ENCODE measurements around the gene ARL6IP4.

The ARL6IP4 gene

DNA sequence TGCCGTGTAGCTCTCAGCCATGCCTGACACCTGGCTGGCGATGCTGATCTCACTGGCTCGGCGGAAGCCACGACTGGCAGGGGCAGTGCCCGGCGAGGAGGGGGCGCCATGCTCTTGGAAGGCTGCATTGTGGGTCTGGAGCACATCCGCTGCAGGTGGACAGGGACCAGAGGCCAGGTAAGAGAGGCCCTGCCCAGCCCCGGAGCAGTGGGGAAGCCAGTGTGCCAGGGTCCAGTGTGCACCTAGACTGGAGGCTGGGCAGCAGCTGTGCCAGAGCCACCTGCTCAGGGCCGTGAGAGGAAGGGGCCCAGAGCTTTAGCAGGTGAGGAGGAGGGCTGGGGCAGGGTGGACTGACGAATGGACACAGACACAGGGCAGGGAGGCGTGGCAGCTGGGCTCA, 10.1 kb downstream of the ARL6IP4 start:
- Histone ChIP-seq H3K4me1 (ENCODE audit: control insufficient read depth, insufficient read depth, low read length) (no peaks in the 10 kb centered on the region), H3K27ac (ENCODE audit: extremely low read depth, low read depth, low read length) (no peak overlapping the region), H3K4me3 (ENCODE audit: low read depth, low read length) (no peak overlapping the region), H3K36me3 (ENCODE audit: control insufficient read depth in 2 of 2, insufficient read depth in 1 of 2, low read length in 2 of 2) (peaks cover 0 to 7% of the 10 kb centered on the region in 2 experiments; a peak in 1 of 3 replicates), H3K9me3 (ENCODE audit: control insufficient read depth, insufficient read depth, low read depth, low read length) (no peaks in the 10 kb centered on the region)
- TF ChIP-seq HIC1 (tag by site-specific recombination; IDR thresholded peaks at IDR 0.05): 0 out of 2 replicates have a peak, but pooled peaks have one; percentile 12
- no peak for TF ChIP-seq ZNF596 (tag by site-specific recombination; IDR thresholded peaks at IDR 0.05)
- no peak for TF ChIP-seq ZNF112 (tag by site-specific recombination; IDR thresholded peaks at IDR 0.05)
- POLR2A ChIA-PET: no interaction called here
- CTCF ChIA-PET: no interaction called here

DNA sequence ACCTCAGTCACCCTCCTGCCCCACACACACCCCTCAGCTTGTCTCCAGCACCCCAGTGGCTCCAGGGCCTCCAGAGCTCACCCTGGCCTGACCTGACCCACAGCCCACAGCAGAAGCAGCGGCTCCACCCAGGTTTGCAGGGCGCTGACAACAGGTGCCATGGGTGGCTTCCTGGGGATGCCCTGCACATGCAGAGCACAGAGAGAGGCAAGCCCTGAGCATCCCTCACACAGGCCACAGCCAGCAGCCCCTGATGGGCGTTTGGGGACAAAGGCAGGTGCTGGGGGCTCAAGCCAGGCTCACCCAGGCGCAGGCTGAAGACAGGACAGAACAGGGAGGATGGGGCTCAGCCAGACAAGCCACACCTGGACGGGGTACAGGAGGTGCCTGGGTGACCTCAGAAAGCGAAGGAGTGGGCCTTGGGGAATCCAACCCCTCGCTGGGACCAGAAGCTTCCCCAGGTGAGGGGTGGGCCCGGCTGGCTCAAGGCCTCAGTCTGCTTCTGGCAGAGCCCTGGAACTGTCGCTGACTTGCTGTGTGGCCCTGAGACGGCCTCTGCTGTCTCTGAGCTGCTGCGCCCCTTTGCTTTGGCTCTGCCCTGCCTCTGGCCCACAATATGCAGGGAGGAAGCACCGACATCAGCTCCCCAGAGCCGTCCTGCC, 10.6 kb downstream of the ARL6IP4 start:
- ChIA-PET POLR2A (no interaction called here), CTCF (no interaction called here)
- peaks cover 0 to 7% of the 10 kb centered on the region in 2 experiments; a peak in 1 of 3 replicates for H3K36me3 ChIP-seq (ENCODE audit: control insufficient read depth in 2 of 2, insufficient read depth in 1 of 2, low read length in 2 of 2)
- H3K9me3 ChIP-seq (ENCODE audit: control insufficient read depth, insufficient read depth, low read depth, low read length): no peaks in the 10 kb centered on the region
- H3K27ac ChIP-seq (ENCODE audit: extremely low read depth, low read depth, low read length): no peak overlapping the region
- TF ChIP-seq SCRT2 (tag by site-specific recombination; IDR thresholded peaks at IDR 0.05): peak; percentile 79
- TF ChIP-seq ZFP41 (tag by site-specific recombination; IDR thresholded peaks at IDR 0.05; ENCODE audit: borderline replicate concordance): no peak
- no peak for TF ChIP-seq ZNF555 (tag by site-specific recombination; conservative IDR thresholded peaks at IDR 0.05)
- TF ChIP-seq, protein P1, sequence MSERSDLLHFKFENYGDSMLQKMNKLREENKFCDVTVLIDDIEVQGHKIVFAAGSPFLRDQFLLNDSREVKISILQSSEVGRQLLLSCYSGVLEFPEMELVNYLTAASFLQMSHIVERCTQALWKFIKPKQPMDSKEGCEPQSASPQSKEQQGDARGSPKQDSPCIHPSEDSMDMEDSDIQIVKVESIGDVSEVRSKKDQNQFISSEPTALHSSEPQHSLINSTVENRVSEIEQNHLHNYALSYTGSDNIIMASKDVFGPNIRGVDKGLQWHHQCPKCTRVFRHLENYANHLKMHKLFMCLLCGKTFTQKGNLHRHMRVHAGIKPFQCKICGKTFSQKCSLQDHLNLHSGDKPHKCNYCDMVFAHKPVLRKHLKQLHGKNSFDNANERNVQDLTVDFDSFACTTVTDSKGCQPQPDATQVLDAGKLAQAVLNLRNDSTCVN (tag by site-specific recombination; optimal IDR thresholded peaks at IDR 0.05): no peak
- TF ChIP-seq, protein P2, sequence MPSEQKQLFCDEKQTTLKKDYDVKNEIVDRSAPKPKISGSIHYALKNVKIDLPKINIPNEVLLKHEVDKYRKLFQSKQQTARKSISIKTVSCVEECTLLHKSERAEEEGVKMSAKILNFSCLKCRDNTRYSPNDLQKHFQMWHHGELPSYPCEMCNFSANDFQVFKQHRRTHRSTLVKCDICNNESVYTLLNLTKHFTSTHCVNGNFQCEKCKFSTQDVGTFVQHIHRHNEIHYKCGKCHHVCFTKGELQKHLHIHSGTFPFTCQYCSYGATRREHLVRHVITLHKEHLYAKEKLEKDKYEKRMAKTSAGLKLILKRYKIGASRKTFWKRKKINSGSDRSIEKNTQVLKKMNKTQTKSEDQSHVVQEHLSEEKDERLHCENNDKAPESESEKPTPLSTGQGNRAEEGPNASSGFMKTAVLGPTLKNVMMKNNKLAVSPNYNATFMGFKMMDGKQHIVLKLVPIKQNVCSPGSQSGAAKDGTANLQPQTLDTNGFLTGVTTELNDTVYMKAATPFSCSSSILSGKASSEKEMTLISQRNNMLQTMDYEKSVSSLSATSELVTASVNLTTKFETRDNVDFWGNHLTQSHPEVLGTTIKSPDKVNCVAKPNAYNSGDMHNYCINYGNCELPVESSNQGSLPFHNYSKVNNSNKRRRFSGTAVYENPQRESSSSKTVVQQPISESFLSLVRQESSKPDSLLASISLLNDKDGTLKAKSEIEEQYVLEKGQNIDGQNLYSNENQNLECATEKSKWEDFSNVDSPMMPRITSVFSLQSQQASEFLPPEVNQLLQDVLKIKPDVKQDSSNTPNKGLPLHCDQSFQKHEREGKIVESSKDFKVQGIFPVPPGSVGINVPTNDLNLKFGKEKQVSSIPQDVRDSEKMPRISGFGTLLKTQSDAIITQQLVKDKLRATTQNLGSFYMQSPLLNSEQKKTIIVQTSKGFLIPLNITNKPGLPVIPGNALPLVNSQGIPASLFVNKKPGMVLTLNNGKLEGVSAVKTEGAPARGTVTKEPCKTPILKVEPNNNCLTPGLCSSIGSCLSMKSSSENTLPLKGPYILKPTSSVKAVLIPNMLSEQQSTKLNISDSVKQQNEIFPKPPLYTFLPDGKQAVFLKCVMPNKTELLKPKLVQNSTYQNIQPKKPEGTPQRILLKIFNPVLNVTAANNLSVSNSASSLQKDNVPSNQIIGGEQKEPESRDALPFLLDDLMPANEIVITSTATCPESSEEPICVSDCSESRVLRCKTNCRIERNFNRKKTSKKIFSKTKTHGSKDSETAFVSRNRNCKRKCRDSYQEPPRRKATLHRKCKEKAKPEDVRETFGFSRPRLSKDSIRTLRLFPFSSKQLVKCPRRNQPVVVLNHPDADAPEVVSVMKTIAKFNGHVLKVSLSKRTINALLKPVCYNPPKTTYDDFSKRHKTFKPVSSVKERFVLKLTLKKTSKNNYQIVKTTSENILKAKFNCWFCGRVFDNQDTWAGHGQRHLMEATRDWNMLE (tag by site-specific recombination; conservative IDR thresholded peaks at IDR 0.05; ENCODE audit: low read depth): no peak
- H3K4me3 ChIP-seq (ENCODE audit: low read depth, low read length): no peak overlapping the region
- H3K4me1 ChIP-seq (ENCODE audit: control insufficient read depth, insufficient read depth, low read length): no peaks in the 10 kb centered on the region

DNA sequence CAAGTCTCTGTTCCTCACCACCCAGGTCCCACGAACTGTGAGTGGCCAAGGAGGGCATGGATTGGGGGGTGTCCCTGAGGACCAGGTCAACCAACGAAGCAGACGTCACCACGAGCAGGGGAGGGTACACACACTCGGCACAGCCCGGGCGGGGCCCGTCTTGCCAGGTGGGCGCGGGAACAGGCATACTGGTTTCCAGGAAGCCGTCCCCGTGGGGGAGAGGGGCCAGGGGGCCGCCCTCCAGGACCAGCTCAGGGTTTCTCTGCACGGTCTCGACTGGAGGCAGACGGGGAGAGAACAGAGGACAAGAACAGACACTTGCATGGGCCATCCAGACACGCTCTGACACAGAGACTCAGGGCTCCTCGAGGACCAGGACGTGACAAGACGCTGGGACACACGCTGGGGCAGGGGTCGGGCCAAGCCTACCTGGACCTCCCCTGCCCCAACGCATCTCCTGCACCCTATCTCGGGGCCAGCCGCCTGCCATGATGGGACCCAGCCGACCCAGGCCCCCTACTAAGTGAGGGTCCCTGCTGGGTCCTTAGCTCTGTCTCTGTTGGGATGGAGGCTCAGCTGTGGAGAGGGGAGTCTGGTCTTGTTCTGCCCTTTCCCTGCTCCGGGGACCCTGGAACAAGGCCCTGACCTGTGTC, 11.3 kb downstream of the ARL6IP4 start:
- ChIA-PET POLR2A (no interaction called here), CTCF (no interaction called here)
- Histone ChIP-seq H3K4me3 (ENCODE audit: low read depth, low read length) (no peak overlapping the region), H3K36me3 (ENCODE audit: control insufficient read depth in 2 of 2, insufficient read depth in 1 of 2, low read length in 2 of 2) (peaks cover 0 to 5% of the 10 kb centered on the region in 2 experiments; a peak in 1 of 3 replicates), H3K4me1 (ENCODE audit: control insufficient read depth, insufficient read depth, low read length) (no peaks in the 10 kb centered on the region), H3K27ac (ENCODE audit: extremely low read depth, low read depth, low read length) (no peak overlapping the region), H3K9me3 (ENCODE audit: control insufficient read depth, insufficient read depth, low read depth, low read length) (no peaks in the 10 kb centered on the region)
- TF ChIP-seq ZNF621 (tag by site-specific recombination; IDR thresholded peaks at IDR 0.05) (no peak), ZBTB49 (tag by site-specific recombination; IDR thresholded peaks at IDR 0.05; ENCODE audit: low read depth) (no peak), ZNF341 (tag by site-specific recombination; IDR thresholded peaks at IDR 0.05; ENCODE audit: low read depth) (peak; percentile 45), GLIS2 (tag by site-specific recombination; IDR thresholded peaks at IDR 0.05) (0 out of 2 replicates have a peak, but pooled peaks have one; percentile 11)
